GM12878 (cell line): ENCODE data around the gene ATP6V0E2.

Experiments used
- FOXK2 ChIP-seq: fragments of 450-650 bp; IDR thresholded peaks from 2 replicates; pipeline ENCODE4 v1.6.1; 2017; ENCODE audit warnings: mild to moderate bottlenecking, moderate library complexity
- RUNX3 ChIP-seq: IDR thresholded peaks from 2 replicates; pipeline ENCODE4 v1.6.1; 2012; ENCODE audit warnings: low read length, inconsistent platforms
- TF ChIP-seq, protein P1 (sequence below), 3 experiments: IDR thresholded peaks in 2 of 3; conservative IDR thresholded peaks in 1 of 3; 2 replicates each; pipeline ENCODE4 v1.5.1; 2011; ENCODE audit warnings: low read depth in 3 of 3, low read length in 3 of 3, mild to moderate bottlenecking in 3 of 3, control low read depth in 2 of 3, moderate library complexity in 2 of 3, inconsistent platforms in 1 of 3, mixed read lengths in 1 of 3; ENCODE audit not compliant: control insufficient read depth in 2 of 3, insufficient read depth in 1 of 3; ENCODE audit errors: extremely low read depth in 1 of 3

DNA sequence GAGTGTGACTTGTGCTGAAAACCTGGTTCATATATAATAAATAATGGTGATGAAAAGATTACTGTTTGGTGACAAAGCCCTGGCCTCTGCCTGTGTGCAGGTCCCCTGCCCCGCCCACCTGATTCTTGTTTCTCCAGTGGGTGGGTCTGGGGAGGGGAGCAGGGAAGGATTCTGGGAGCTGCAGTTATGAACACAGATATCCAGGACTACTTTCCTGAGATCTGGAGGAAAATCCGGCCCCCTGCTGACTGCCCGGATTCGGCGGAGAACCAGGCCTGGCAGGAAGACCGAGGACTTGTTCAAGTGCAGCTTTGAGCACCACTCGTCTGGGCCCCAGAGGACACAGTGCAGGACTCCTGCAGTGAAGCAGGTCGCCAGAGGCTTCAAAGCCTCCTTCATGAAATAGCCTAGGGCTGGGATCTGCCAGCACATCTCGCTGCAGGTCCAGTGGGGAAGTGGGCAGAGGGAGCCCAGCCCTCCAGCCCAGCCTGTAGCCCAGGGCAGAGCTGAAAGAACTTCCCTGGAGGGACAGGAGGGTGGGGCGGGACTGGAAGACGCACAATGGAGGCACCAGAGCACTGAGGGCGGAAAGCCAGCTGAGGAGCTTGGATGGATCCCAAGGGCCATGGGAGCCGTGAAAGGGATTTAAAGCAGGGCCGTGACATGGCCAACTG is 7.0 kb downstream of the ATP6V0E2 start:
- no peak for TF ChIP-seq RUNX3
- TF ChIP-seq, protein P1, sequence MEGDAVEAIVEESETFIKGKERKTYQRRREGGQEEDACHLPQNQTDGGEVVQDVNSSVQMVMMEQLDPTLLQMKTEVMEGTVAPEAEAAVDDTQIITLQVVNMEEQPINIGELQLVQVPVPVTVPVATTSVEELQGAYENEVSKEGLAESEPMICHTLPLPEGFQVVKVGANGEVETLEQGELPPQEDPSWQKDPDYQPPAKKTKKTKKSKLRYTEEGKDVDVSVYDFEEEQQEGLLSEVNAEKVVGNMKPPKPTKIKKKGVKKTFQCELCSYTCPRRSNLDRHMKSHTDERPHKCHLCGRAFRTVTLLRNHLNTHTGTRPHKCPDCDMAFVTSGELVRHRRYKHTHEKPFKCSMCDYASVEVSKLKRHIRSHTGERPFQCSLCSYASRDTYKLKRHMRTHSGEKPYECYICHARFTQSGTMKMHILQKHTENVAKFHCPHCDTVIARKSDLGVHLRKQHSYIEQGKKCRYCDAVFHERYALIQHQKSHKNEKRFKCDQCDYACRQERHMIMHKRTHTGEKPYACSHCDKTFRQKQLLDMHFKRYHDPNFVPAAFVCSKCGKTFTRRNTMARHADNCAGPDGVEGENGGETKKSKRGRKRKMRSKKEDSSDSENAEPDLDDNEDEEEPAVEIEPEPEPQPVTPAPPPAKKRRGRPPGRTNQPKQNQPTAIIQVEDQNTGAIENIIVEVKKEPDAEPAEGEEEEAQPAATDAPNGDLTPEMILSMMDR (IDR thresholded peaks at IDR 0.05 in 2 of 3, conservative IDR thresholded peaks at IDR 0.05 in 1 of 3; ENCODE audit: control insufficient read depth in 2 of 3, extremely low read depth in 1 of 3, insufficient read depth in 1 of 3, low read depth in 3 of 3, low read length in 3 of 3): no peak
- no peak for TF ChIP-seq FOXK2
